ENCODE measurements around the gene REELD1.

REELD1 gene

DNA sequence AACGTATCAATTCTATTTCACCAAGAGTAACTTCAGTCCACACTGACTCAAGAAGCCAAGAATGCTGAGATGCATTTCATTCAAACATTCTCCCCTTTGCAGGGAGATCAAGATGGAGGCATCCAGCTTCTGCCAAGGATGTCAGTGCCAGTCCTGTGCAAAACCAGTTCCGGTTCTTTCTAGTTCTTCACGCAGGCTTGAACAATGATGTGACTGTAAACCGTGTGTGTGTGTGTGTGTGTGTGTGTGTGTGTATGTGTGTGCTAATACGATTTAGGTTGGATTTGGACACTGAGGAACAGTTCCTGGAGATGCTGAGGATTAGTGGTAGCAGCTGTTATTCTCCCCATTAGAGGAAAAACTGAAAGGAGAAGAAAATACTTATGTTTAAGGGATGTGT lies at the start of gene REELD1:
Gene REELD1 (plus strand): TSS at position 301 of the 400 bp plus-strand sequence. CDS start 2,415 bp downstream, outside the sequence.
- Histone ChIP-seq H3K4me3 (no peak within 1 kb of the TSS), H3K9ac (no peak within 1 kb of the TSS), H4K20me1 (no peaks in the 10 kb centered on the region), H3K27me3 (no peaks in the 10 kb centered on the region), H3K9me3 (no peaks in the 10 kb centered on the region), H3K36me3 (no peaks in the 10 kb centered on the region), H3K4me1 (no peaks in the 10 kb centered on the region), H3K4me2 (no peak within 1 kb of the TSS), H3K27ac (no peak within 1 kb of the TSS)
- no peak for TF ChIP-seq Cebpa-rat (IDR thresholded peaks at IDR 0.05)

DNA sequence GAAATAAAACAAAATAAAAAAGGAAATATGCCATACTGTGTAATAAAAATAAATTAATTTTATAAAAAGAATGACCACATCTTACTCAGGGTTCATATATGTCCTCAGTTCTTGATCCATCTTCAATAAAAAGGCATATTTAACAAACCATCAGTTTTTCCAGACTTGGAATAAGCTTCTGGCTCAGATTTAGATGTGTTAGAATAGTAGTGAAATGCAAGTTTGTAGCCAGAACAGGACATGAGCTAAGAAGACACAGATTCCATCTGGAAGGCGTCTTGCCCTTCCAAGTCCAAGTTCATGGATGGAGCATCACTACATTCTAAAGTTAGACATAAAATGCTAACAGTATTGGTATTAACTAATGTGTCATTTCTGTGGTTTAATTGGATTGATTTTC lies 49.1 kb upstream of the REELD1 start:
- H3K4me2 ChIP-seq = no peak overlapping the region
- no peak overlapping the region for H3K27ac ChIP-seq
- H3K4me3 ChIP-seq = no peak overlapping the region
- H3K9me3 ChIP-seq = 0 out of 2 replicates have a peak, but pooled peaks cover 8% of the 10 kb centered on the region
- no peaks in the 10 kb centered on the region for H3K4me1 ChIP-seq
- H3K36me3 ChIP-seq = no peaks in the 10 kb centered on the region
- no peaks in the 10 kb centered on the region for H3K27me3 ChIP-seq
- no peak for TF ChIP-seq Cebpa-rat (IDR thresholded peaks at IDR 0.05)
- H4K20me1 ChIP-seq = no peaks in the 10 kb centered on the region
- H3K9ac ChIP-seq = no peak overlapping the region

DNA sequence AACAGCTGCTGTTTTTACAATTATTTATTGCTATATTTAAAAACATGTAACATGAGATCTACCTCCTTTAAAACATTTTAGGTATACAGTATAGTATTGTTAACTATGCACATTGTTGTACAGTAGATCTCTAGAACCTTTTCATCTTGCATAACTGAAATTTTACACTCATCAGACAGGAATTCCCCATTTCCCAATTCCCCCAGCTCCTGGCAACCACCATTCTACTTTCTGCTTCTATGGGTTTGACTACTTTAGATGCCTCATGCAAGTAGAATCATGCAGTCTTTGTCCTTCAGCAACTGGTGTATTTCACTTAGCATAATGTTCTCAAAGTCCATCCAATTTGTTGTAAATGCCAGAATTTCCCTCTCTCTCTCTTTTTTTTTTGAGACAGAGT lies 48.5 kb upstream of the REELD1 start:
- no peak overlapping the region for H3K4me3 ChIP-seq
- H3K9ac ChIP-seq = no peak overlapping the region
- H3K9me3 ChIP-seq = 0 out of 2 replicates have a peak, but pooled peaks cover 8% of the 10 kb centered on the region
- no peaks in the 10 kb centered on the region for H3K4me1 ChIP-seq
- no peak overlapping the region for H3K4me2 ChIP-seq
- H3K27ac ChIP-seq = no peak overlapping the region
- no peaks in the 10 kb centered on the region for H4K20me1 ChIP-seq
- no peaks in the 10 kb centered on the region for H3K36me3 ChIP-seq
- TF ChIP-seq Cebpa-rat (IDR thresholded peaks at IDR 0.05) = no peak
- no peaks in the 10 kb centered on the region for H3K27me3 ChIP-seq

DNA sequence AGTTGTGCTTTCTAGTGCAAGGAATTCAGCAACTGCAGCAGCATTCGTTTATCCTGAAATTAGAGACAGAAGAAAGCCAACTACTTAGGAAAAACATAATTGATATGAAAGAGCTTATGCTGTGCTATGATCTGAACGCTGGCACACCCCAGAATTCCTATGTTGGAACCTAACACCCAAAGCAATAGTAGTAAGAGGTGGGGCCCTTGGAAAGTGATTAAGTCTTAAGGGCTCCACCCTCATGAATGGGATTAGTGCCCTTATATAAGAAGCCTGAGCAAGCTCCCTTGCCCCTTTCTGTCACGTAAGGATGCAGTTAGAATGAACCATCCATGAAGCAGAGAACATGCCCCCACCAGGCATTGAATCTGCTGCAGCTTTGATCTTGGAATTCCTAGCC lies 44.2 kb upstream of the REELD1 start:
- no peak overlapping the region for H3K4me2 ChIP-seq
- H3K9ac ChIP-seq = no peak overlapping the region
- no peaks in the 10 kb centered on the region for H3K27me3 ChIP-seq
- H4K20me1 ChIP-seq = no peaks in the 10 kb centered on the region
- no peaks in the 10 kb centered on the region for H3K36me3 ChIP-seq
- no peak for TF ChIP-seq Cebpa-rat (IDR thresholded peaks at IDR 0.05)
- H3K27ac ChIP-seq = no peak overlapping the region
- H3K4me1 ChIP-seq = no peaks in the 10 kb centered on the region
- no peak overlapping the region for H3K4me3 ChIP-seq
- H3K9me3 ChIP-seq = no peaks in the 10 kb centered on the region

GRCh38 chr4:146175541-146176453 lies 38.5 kb upstream of the REELD1 start, which contains the start of gene LSM6:
Gene LSM6, plus strand, starts transcription at chr4:146175718. Its CDS starts 7,204 bp downstream, at chr4:146182922.
- Histone ChIP-seq H3K9me3 (no peaks in the 10 kb centered on the region), H3K27ac (peak within 1 kb of the TSS; percentile 94), H3K4me2 (peak within 1 kb of the TSS; percentile 86), H3K4me1 (peaks cover 20% of the 10 kb centered on the region), H3K27me3 (no peaks in the 10 kb centered on the region), H3K36me3 (peaks cover 17% of the 10 kb centered on the region), H4K20me1 (peaks cover 49% of the 10 kb centered on the region), H3K4me3 (peak within 1 kb of the TSS; percentile 92), H3K9ac (peak within 1 kb of the TSS; percentile 95)
- TF ChIP-seq Cebpa-rat (IDR thresholded peaks at IDR 0.05) = no peak

- Histone ChIP-seq H3K9me3 (no peaks in the 10 kb centered on the region), H3K4me3 (peak overlapping the region; percentile 92), H3K9ac (peak overlapping the region; percentile 95), H3K27ac (no peak overlapping the region), H3K4me2 (peak overlapping the region; percentile 86), H4K20me1 (peaks cover 60% of the 10 kb centered on the region), H3K27me3 (no peaks in the 10 kb centered on the region), H3K4me1 (peaks cover 20% of the 10 kb centered on the region), H3K36me3 (peaks cover 17% of the 10 kb centered on the region)
- TF ChIP-seq Cebpa-rat (IDR thresholded peaks at IDR 0.05) = no peak
Measured at GRCh38 chr4:146176891-146177290, 37.4 kb upstream of the REELD1 start.

DNA sequence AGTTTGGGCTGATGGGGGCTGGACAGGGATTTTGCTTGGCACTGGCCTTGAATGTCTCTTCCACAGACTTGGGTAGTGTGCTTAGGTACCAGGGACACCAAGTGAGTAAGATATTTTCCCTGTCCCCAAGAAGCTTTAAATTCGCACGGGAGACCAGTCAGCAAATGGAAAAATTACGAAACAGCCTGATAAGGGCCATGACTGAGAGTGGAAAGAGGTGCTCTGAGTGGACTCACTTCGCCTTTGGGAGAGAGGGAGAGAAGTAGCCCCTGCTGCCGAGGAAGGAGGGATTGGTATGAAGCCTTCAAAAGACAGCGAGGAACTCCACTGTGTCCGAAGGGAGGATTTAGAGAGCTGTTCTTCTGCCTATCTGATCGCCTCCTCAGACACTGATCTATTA lies 36.2 kb upstream of the REELD1 start:
- H4K20me1 ChIP-seq = peaks cover 69% of the 10 kb centered on the region
- H3K36me3 ChIP-seq = peaks cover 25% of the 10 kb centered on the region
- TF ChIP-seq Cebpa-rat (IDR thresholded peaks at IDR 0.05) = no peak
- H3K4me3 ChIP-seq = no peak overlapping the region
- no peaks in the 10 kb centered on the region for H3K9me3 ChIP-seq
- no peak overlapping the region for H3K27ac ChIP-seq
- 0 out of 2 replicates have a peak overlapping the region, but pooled peaks have one; percentile 86 for H3K4me2 ChIP-seq
- peaks cover 20% of the 10 kb centered on the region for H3K4me1 ChIP-seq
- no peak overlapping the region for H3K9ac ChIP-seq
- no peaks in the 10 kb centered on the region for H3K27me3 ChIP-seq

DNA sequence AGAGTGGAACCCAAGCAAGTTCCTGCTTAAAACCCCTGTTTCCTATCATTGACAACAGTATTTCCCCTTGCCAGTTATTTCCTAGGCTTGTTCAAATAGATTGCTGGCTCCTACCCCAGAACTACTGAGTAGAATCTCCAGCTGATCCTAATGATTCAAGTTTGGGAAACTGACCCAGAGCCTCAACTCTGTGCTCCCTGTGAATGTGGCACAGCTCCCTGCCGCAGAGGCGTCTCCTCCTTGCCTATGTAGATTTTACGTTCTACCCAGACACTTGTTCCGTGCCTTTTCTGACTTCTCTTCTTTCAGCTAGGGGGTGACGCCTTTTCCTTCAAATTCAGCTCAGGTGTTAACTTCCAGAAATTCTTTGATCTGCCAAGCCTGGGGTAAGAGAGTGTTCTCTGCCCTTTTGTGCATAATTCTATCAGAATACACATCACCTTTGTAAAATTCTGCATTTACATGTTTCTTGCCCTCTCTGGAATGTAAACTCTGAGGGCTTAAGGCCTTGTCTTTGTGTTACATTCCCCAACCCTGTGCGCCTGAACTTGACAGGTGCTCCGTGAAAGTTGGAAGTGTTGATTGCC lies 34.5 kb upstream of the REELD1 start:
- no peak for TF ChIP-seq Cebpa-rat (IDR thresholded peaks at IDR 0.05)
- Histone ChIP-seq H3K4me2 (no peak overlapping the region), H3K4me3 (no peak overlapping the region)

DNA sequence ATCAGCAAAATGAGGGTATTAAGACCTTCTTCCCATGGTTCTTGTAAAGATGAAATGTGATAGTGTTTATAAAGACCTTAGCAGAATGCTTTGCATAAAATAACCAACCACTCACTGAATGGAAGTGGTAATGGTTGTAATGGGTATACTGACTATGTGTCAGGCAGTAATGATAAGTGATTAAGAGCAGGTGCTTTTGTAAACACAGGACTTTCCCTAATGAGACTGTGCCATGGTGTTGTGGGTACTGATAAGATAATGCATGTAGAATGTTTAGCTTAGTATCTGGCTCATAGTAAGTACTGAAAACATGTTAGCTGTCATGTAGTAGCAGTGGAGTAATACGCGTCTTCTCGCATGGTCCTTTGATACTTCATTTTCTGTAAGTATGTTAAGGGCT lies 31.9 kb upstream of the REELD1 start:
- Histone ChIP-seq H3K27ac (no peak overlapping the region), H3K36me3 (peaks cover 65% of the 10 kb centered on the region), H3K9ac (no peak overlapping the region), H3K27me3 (no peaks in the 10 kb centered on the region), H3K4me1 (peaks cover 8% of the 10 kb centered on the region), H4K20me1 (peaks cover 53% of the 10 kb centered on the region), H3K4me3 (no peak overlapping the region), H3K9me3 (no peaks in the 10 kb centered on the region), H3K4me2 (no peak overlapping the region)
- TF ChIP-seq Cebpa-rat (IDR thresholded peaks at IDR 0.05) = no peak

More for the DNA sequence above, 34.5 kb upstream of the REELD1 start:
- Histone ChIP-seq H4K20me1 (peaks cover 69% of the 10 kb centered on the region), H3K9me3 (no peaks in the 10 kb centered on the region), H3K9ac (no peak overlapping the region), H3K27me3 (no peaks in the 10 kb centered on the region), H3K36me3 (peaks cover 43% of the 10 kb centered on the region), H3K27ac (no peak overlapping the region), H3K4me1 (peaks cover 20% of the 10 kb centered on the region)

- Histone ChIP-seq H3K36me3 (peaks cover 69% of the 10 kb centered on the region), H3K27ac (no peak overlapping the region), H3K4me2 (no peak overlapping the region), H3K27me3 (no peaks in the 10 kb centered on the region), H3K9ac (no peak overlapping the region), H4K20me1 (peaks cover 45% of the 10 kb centered on the region), H3K4me1 (peaks cover 6% of the 10 kb centered on the region; the same call in 1 of the 2 replicates), H3K9me3 (no peaks in the 10 kb centered on the region), H3K4me3 (no peak overlapping the region)
- TF ChIP-seq Cebpa-rat (IDR thresholded peaks at IDR 0.05) = no peak
Measured at GRCh38 chr4:146183209-146183608, 31.1 kb upstream of the REELD1 start.

Data from BLaER1 (cell line).